ENCODE measurements around the gene ERGIC1.

The ERGIC1 gene

GRCh38 chr5:172841256-172841655 is 7.2 kb downstream of the ERGIC1 start:
- Histone ChIP-seq H3K27me3 (ENCODE audit: low read length) (no peaks in the 10 kb centered on the region), H3K4me3 (ENCODE audit: insufficient read depth, low read length, poor library complexity, severe bottlenecking) (no peak overlapping the region), H3K4me2 (ENCODE audit: low read depth, low read length, poor library complexity, severe bottlenecking) (no peak overlapping the region), H3K27ac (ENCODE audit: low read depth, low read length) (no peak overlapping the region), H3K9me2 (replicated peaks; ENCODE audit: insufficient read depth, low read length) (no peaks in the 10 kb centered on the region), H3K9me3 (ENCODE audit: insufficient read depth, low read length) (no peaks in the 10 kb centered on the region), H3K9ac (ENCODE audit: low read length) (no peak overlapping the region), H3K36me3 (ENCODE audit: low read length) (no peaks in the 10 kb centered on the region), H2AFZ (ENCODE audit: low read depth, low read length, severe bottlenecking) (no peak overlapping the region), H3K79me2 (ENCODE audit: insufficient read depth, low read length) (peaks cover 78% of the 10 kb centered on the region), H3F3A (ENCODE audit: insufficient read depth) (0 out of 2 replicates have a peak, but pooled peaks cover 15% of the 10 kb centered on the region), H4K20me1 (ENCODE audit: low read depth, low read length) (no peaks in the 10 kb centered on the region)
- no peak for TF ChIP-seq EZH2phosphoT487 (conservative IDR thresholded peaks at IDR 0.05; ENCODE audit: low read length)
- TF ChIP-seq, protein P1, sequence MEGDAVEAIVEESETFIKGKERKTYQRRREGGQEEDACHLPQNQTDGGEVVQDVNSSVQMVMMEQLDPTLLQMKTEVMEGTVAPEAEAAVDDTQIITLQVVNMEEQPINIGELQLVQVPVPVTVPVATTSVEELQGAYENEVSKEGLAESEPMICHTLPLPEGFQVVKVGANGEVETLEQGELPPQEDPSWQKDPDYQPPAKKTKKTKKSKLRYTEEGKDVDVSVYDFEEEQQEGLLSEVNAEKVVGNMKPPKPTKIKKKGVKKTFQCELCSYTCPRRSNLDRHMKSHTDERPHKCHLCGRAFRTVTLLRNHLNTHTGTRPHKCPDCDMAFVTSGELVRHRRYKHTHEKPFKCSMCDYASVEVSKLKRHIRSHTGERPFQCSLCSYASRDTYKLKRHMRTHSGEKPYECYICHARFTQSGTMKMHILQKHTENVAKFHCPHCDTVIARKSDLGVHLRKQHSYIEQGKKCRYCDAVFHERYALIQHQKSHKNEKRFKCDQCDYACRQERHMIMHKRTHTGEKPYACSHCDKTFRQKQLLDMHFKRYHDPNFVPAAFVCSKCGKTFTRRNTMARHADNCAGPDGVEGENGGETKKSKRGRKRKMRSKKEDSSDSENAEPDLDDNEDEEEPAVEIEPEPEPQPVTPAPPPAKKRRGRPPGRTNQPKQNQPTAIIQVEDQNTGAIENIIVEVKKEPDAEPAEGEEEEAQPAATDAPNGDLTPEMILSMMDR (IDR thresholded peaks at IDR 0.05; ENCODE audit: insufficient read depth, low read length, poor library complexity, severe bottlenecking) = no peak

DNA sequence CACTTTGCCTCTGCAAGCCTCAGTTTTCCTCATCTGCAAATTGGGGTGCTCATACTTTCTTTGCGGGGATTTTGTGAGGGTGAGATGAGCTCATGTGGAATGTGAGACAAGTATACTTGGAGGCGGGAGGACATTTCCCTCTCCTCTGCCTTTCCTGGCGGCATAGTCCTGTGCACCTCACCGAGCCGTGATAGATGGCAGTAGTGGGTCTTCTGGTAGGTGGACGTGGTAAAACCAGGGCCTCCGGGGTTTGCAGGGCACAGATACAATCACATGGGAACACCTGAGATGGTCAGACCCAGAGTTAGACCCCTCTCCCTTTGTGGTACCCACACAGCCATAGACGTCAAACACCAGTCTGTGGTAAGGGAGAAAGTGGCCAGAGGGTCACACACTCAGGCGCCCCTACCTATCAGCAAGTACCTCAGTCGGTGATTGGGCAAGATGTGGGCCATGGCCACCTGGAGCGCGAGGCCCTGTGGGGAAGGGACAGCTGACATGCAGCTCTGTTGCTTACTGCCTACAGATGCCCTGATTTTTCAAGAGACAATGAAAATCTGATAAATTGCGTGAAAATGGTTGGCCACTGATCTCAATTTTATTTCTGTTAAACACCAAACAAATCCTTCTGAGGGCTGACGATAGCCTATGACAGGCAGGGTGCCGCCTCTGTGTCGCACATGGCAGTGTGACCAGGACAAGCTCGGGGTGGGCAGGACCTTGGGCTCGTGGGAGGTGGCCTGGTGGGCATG is 9.9 kb downstream of the ERGIC1 start:
- no peaks in the 10 kb centered on the region for H4K20me1 ChIP-seq (ENCODE audit: low read depth, low read length)
- H3K36me3 ChIP-seq (ENCODE audit: low read length) = no peaks in the 10 kb centered on the region
- peaks cover 84% of the 10 kb centered on the region for H3K79me2 ChIP-seq (ENCODE audit: insufficient read depth, low read length)
- H2AFZ ChIP-seq (ENCODE audit: low read depth, low read length, severe bottlenecking) = no peak overlapping the region
- H3K4me3 ChIP-seq (ENCODE audit: insufficient read depth, low read length, poor library complexity, severe bottlenecking) = no peak overlapping the region
- no peaks in the 10 kb centered on the region for H3K9me2 ChIP-seq (replicated peaks; ENCODE audit: insufficient read depth, low read length)
- no peak overlapping the region for H3K27ac ChIP-seq (ENCODE audit: low read depth, low read length)
- no peaks in the 10 kb centered on the region for H3K27me3 ChIP-seq (ENCODE audit: low read length)
- H3K9me3 ChIP-seq (ENCODE audit: insufficient read depth, low read length) = no peaks in the 10 kb centered on the region
- H3K4me2 ChIP-seq (ENCODE audit: low read depth, low read length, poor library complexity, severe bottlenecking) = no peak overlapping the region
- no peak for TF ChIP-seq EZH2phosphoT487 (conservative IDR thresholded peaks at IDR 0.05; ENCODE audit: low read length)
- TF ChIP-seq, protein P1 (IDR thresholded peaks at IDR 0.05; ENCODE audit: insufficient read depth, low read length, poor library complexity, severe bottlenecking) = no peak
- H3F3A ChIP-seq (ENCODE audit: insufficient read depth) = no peaks in the 10 kb centered on the region
- no peak overlapping the region for H3K9ac ChIP-seq (ENCODE audit: low read length)

- Histone ChIP-seq H3K4me2 (ENCODE audit: low read depth, low read length, poor library complexity, severe bottlenecking) (no peak overlapping the region), H3K79me2 (ENCODE audit: insufficient read depth, low read length) (peaks cover 85% of the 10 kb centered on the region), H3K9me3 (ENCODE audit: insufficient read depth, low read length) (no peaks in the 10 kb centered on the region), H3K27me3 (ENCODE audit: low read length) (no peaks in the 10 kb centered on the region), H3K9ac (ENCODE audit: low read length) (no peak overlapping the region), H3K27ac (ENCODE audit: low read depth, low read length) (no peak overlapping the region), H2AFZ (ENCODE audit: low read depth, low read length, severe bottlenecking) (no peak overlapping the region), H3F3A (ENCODE audit: insufficient read depth) (no peaks in the 10 kb centered on the region), H3K9me2 (replicated peaks; ENCODE audit: insufficient read depth, low read length) (no peaks in the 10 kb centered on the region), H3K4me3 (ENCODE audit: insufficient read depth, low read length, poor library complexity, severe bottlenecking) (no peak overlapping the region), H4K20me1 (ENCODE audit: low read depth, low read length) (no peaks in the 10 kb centered on the region), H3K36me3 (ENCODE audit: low read length) (no peaks in the 10 kb centered on the region)
- no peak for TF ChIP-seq EZH2phosphoT487 (conservative IDR thresholded peaks at IDR 0.05; ENCODE audit: low read length)
These were observed 10.5 kb downstream of the ERGIC1 start for GRCh38 chr5:172844577-172844838.

GRCh38 chr5:172845154-172845553 is 11.1 kb downstream of the ERGIC1 start:
- Histone ChIP-seq H3K9me2 (replicated peaks; ENCODE audit: insufficient read depth, low read length) (no peaks in the 10 kb centered on the region), H3K27ac (ENCODE audit: low read depth, low read length) (no peak overlapping the region), H3K9me3 (ENCODE audit: insufficient read depth, low read length) (no peaks in the 10 kb centered on the region), H2AFZ (ENCODE audit: low read depth, low read length, severe bottlenecking) (no peak overlapping the region), H3K4me3 (ENCODE audit: insufficient read depth, low read length, poor library complexity, severe bottlenecking) (no peak overlapping the region), H4K20me1 (ENCODE audit: low read depth, low read length) (no peaks in the 10 kb centered on the region), H3F3A (ENCODE audit: insufficient read depth) (no peaks in the 10 kb centered on the region), H3K4me2 (ENCODE audit: low read depth, low read length, poor library complexity, severe bottlenecking) (no peak overlapping the region), H3K27me3 (ENCODE audit: low read length) (no peaks in the 10 kb centered on the region), H3K36me3 (ENCODE audit: low read length) (no peaks in the 10 kb centered on the region), H3K79me2 (ENCODE audit: insufficient read depth, low read length) (peaks cover 86% of the 10 kb centered on the region), H3K9ac (ENCODE audit: low read length) (no peak overlapping the region)
- no peak for TF ChIP-seq EZH2phosphoT487 (conservative IDR thresholded peaks at IDR 0.05; ENCODE audit: low read length)
- TF ChIP-seq, protein P1 (IDR thresholded peaks at IDR 0.05; ENCODE audit: insufficient read depth, low read length, poor library complexity, severe bottlenecking) = no peak
